Measurements from ENCODE around the gene FGF18. TPM values are rescaled to one million over a fixed set of nuclear protein-coding genes. Genes with fewer than 3 reads are reported as not detected.
A peak's percentile ranks its signal among the peaks of the same experiment; 100 is the strongest.

Gene FGF18
- total and polyA plus RNA-seq, 8 donors = 0.13 to 0.97 (median 0.36) TPM

- peaks cover 10 to 14% (median 12%) of the 10 kb centered on the region in 3 donors for H3K4me1 ChIP-seq
- peak in 1 of 6 donors; percentile 41 for DNase-seq
- 63 to 65% methylated on average over 8 of the region's 8 CpGs for WGBS, 2 donors
These were observed 12.6 kb downstream of the FGF18 start for GRCh38 chr5:171432076-171432475.

GRCh38 chr5:171432583-171433351, 13.3 kb downstream of the FGF18 start:
- peak in 1 of 6 donors; percentile 44 for DNase-seq
- no peak for TF ChIP-seq CTCF (IDR thresholded peaks at IDR 0.05)
- Histone ChIP-seq H3K4me3 (no peak overlapping the region), H3K27ac (no peak overlapping the region), H3K4me1 (peaks cover 10 to 16% (median 13%) of the 10 kb centered on the region in 3 donors), H3K36me3 (no peaks in the 10 kb centered on the region), H3K27me3 (no peaks in the 10 kb centered on the region), H3K9me3 (no peaks in the 10 kb centered on the region)
- intact Hi-C loops (cut with DNase I) = no loop called here
- no peak for ATAC-seq
- 87 to 91% methylated on average over 16 of the region's 16 CpGs for WGBS, 2 donors
- no peak for FAIRE-seq

More at GRCh38 chr5:171432076-171432475, 12.6 kb downstream of the FGF18 start:
- intact Hi-C loops (cut with DNase I) = no loop called here
- ATAC-seq = no peak
- H3K4me3 ChIP-seq = no peak overlapping the region
- no peaks in the 10 kb centered on the region for H3K36me3 ChIP-seq
- FAIRE-seq = no peak
- no peaks in the 10 kb centered on the region for H3K9me3 ChIP-seq
- no peaks in the 10 kb centered on the region for H3K27me3 ChIP-seq
- no peak for TF ChIP-seq CTCF (IDR thresholded peaks at IDR 0.05)
- H3K27ac ChIP-seq = no peak overlapping the region

GRCh38 chr5:171433352-171433698, 13.9 kb downstream of the FGF18 start:
- WGBS, 2 donors = 76 to 81% methylated on average over 6 of the region's 6 CpGs
- no peak for FAIRE-seq

GRCh38 chr5:171433982-171434676, 14.7 kb downstream of the FGF18 start:
- Histone ChIP-seq H3K27me3 (no peaks in the 10 kb centered on the region), H3K4me1 (peaks cover 10 to 15% (median 11%) of the 10 kb centered on the region in 3 donors), H3K9me3 (no peaks in the 10 kb centered on the region), H3K36me3 (no peaks in the 10 kb centered on the region), H3K27ac (no peak overlapping the region), H3K4me3 (no peak overlapping the region)
- no peak for ATAC-seq
- no peak for TF ChIP-seq CTCF (IDR thresholded peaks at IDR 0.05)
- intact Hi-C loops (cut with DNase I) = no loop called here
- peak in 2 of 6 donors; percentile 21 to 30 for DNase-seq
- FAIRE-seq = no peak
- 92 to 96% methylated on average over 5 of the region's 5 CpGs for WGBS, 2 donors

More at GRCh38 chr5:171433352-171433698, 13.9 kb downstream of the FGF18 start:
- H3K27ac ChIP-seq = no peak overlapping the region
- TF ChIP-seq CTCF (IDR thresholded peaks at IDR 0.05) = no peak
- no peaks in the 10 kb centered on the region for H3K36me3 ChIP-seq
- no peaks in the 10 kb centered on the region for H3K27me3 ChIP-seq
- H3K9me3 ChIP-seq = no peaks in the 10 kb centered on the region
- peaks cover 10 to 15% (median 11%) of the 10 kb centered on the region in 3 donors for H3K4me1 ChIP-seq
- intact Hi-C loops (cut with DNase I) = no loop called here
- no peak overlapping the region for H3K4me3 ChIP-seq
- DNase-seq (no peak), ATAC-seq (no peak)
